NCI-H510A (cell line): ENCODE data around the gene STUM.
"Not testable (repeated sequence)": the region's sequence is repeated elsewhere in the genome, so short reads cannot be mapped to it uniquely, and the experiment has no call there.

Source experiments
- DNase-seq: peaks from one replicate; lab custom pipeline; 2025; lab: John Stamatoyannopoulos, UW

STUM gene

DNA sequence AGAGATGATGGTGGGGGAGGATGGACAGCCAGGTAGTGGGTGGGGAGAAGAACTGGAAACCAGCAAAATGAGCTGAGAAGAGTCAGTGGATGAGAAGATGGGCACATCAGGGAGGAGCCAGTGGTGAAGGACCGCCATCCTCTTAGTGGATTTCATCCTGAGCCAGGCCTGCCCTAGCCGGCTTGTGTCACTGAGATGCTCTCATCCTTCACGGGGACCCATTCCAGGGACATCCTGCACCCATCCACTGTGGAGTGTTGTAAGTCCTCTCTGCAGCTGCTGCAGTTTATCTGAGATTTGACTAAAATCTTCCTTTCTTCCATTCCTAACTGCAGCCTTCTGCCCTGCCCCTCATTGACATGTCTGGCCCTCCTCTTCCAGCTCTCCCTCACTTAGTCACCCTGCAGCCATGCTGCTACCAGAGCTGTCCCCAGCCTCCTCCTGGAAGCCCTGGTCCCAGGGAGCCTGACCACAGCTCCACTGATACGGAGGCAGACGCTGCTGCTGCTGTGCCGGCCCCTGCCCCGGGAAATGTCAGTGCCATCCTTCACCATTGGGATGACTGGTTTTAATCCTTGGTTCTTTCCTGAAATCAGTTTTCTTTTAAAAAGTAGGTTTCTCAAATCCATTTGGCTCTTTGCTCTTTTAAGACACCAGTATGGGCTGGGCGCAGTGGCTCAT is 33.2 kb downstream of the STUM start:
- no peak for DNase-seq

DNA sequence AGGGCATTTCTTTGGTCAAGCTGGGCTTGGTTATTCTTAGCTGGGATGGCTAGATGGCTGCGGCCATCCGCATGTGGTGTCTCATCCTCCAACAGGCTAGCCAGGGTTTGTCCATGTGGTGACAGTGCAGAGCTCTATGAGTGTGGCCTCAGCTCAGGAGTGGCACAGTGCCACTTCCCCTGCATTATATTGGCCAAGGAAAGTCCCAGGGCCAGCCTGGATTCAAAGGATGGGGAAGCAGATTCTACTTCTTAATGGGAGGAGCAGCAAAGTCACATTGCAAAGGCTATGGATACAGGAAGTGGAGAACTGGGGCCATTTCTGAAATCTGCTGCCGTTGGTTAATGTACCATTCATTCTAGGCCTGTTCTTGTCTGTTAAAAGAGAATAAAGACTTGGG is 34.4 kb downstream of the STUM start:
- no peak for DNase-seq

DNA sequence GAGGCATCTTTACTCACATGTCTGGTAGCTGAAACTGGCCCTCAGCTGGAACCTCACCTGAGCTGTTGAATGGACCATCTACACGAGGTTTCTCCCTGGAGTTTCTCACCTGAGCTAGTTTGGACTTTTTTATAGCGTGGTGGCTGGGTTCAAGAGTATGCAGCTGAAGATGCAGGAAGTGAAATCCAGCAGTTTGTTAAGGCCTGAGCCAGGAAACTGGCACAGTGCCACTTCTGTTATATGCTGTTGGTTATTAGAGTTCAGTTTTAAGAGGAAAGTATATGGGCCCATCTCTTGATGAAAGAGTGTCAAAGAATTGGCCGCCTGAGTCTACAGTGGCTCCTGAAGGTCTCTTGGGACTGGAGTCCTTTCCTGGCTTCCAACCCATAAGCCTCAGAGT is 35.6 kb downstream of the STUM start:
- no peak for DNase-seq

DNA sequence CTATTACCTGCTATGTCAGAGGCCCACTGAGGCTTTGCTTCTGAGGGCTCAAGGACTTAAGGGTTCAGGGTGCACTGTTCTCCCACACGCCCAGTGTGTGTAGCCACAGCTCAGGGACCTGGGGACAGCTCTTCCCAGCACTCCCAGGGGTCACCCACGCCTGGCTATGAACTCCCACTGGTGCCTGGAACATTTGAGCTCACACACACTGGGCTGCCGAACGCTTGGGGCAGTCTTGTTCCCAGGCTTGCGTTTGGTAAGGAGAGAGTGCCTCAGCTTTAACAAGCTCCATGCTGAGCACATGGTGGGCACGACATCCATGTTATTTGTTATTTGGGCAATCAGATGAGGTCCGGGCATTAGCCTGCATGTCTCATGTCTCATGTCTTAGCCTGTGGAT is 37.6 kb downstream of the STUM start:
- DNase-seq, result no peak

DNA sequence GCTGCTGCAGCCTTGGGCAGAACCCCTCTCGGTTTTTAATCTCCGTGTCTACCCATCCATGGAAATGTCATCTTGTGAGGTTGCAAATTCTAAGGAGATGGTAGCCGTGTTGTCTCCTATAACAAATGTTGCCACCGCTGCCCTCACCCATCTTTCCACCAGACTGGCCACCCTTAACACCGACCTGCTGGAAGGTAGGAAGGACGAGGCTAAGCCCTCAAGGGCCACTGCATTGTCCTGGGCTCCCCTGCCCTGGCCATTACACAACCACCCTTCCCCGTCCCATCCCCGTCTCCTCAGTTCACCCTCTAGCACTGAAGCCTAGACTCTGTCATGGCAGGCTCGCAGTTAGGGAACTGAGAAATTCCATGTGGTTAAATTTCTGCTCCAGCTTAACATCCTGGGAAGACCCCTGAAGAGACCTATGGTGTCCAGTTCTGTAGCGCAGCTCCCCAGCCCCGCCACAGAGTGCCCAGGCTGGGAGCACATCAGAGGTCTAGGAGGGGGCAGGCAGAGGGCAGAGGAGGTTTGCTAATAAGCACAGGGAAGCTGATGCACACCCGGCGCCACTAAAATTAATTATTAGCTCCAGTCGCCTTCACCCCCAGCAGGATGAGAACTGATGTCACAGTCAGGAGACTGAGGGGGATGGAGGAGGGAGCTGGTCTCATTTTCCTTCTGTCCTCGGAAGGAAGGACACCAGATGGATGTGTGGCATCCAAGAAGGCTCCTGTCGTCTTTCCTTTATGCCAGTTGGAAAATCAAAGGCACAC is 38.3 kb downstream of the STUM start:
- DNase-seq, result no peak

DNA sequence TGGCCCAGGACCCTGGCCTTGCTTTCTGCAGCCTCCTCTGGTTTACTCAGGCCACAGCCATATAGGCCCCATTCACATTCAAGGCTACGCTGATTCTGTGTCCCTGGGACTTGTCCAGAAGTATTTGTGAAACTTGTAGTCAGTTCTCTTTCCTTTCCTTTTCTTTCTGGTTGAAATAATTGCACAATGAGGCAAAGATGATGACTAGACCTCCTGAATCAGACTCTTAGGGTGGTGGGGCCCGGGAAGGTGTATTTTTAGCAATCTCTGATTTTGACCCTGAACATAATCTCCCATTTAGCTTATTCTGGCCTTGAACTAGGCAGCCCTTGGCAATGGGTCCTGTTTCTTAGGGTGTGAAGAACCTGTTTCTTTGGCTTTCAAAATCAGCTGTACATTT is 39.9 kb downstream of the STUM start:
- no peak for DNase-seq

DNA sequence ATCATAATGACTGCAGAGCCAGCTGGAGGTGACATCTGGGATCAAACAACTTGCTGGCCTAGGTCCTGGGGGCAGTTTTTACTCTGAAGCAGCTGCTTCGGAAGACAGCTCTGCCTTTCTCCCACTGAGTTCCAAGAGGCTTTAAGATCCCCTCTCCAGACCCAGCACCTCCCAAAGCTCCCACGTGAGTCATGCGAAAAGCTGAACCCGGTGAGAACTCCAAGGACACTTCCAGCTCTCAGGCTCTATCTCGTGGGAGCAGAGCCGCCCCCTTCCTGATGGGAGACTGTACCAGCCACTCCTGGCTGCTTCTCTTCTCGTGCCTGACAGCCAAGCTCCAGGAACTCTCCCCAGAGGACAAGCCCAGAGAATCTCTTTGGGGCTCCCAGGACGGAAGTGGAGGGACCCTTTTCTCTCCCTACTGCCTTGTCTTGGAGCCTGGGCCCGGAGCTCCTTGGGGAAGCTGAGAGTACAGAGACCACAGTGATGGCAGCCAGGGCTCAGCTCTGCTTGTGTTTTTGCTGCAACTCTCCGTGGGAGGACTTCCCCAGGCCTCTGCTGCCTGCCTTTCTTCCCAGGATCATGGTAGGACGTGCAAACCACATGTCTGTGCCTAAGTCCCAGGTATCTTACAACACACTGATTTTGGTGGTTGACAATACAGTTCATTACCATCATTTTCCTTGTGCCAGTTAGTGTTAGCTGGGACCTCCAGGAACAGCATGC is 40.6 kb downstream of the STUM start:
- DNase-seq, result no peak

DNA sequence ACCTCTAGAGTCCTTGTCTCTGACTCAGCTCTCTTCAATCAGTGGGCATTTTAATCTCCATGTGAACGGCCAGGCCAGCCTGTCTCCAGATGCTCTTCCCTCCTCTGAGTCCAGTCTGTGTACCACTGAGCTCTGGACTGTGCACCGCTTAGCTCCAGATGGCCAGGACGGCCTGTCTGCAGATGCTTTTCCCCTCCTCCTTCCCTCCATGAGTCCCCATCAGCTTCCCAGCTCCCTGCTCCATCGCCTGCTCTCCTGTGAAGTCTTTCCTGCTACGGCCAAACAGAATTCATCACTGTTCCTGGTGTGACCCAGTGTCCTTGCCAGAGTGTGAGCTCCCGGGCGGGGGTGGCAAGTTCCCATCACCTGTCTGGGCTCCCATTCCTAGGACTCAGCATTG is 42.0 kb downstream of the STUM start:
- no peak for DNase-seq

DNA sequence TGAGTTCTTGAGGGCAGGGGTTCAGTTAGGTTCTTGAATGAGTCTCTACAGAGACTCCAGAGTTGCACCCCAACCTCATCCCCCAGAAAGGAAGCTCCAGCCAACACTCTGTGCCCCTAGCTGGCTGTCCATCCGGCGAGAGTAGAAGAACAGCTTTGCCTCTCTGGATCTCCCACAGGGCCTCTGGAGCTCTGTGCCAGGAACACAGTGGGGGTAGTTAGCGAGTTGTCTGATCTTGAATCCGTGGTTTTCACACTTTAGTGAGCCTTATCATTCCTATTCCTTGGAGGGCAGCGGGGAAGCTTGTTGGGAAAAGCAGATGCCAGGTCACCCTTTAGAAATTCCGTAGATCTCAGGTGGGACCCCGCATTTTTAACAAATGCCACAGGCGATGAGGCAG is 45.0 kb downstream of the STUM start:
- no peak for DNase-seq

DNA sequence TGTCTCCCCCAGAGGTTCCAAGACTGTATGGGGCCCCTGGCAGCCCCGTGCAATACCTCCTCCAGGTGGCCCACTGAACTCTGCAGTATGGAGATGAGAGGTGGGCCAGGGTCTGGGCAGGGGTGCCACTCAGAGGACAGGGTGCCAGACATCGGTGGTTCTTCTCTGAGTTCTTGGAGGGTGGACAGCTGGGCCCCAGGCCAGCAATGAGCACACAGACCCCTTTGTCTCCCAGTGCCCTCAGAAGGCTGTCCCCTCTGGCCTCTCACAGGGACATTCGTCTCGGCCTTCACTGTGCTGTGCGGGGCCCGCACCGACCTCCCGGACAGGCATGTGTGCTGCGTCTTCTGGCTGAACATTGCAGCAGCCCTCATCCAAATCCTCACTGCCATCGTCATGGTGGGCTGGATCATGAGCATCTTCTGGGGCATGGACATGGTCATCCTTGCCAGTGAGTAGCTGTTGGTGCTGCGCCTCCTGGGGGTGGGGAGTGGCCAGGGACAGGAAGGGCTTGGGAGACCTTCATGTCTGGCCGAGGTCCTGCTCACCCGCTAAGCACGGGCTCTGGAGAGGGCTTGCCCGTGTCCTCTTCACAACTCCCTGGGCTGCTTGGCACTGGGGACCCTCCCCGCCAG is 48.1 kb downstream of the STUM start:
- no peak for DNase-seq

DNA sequence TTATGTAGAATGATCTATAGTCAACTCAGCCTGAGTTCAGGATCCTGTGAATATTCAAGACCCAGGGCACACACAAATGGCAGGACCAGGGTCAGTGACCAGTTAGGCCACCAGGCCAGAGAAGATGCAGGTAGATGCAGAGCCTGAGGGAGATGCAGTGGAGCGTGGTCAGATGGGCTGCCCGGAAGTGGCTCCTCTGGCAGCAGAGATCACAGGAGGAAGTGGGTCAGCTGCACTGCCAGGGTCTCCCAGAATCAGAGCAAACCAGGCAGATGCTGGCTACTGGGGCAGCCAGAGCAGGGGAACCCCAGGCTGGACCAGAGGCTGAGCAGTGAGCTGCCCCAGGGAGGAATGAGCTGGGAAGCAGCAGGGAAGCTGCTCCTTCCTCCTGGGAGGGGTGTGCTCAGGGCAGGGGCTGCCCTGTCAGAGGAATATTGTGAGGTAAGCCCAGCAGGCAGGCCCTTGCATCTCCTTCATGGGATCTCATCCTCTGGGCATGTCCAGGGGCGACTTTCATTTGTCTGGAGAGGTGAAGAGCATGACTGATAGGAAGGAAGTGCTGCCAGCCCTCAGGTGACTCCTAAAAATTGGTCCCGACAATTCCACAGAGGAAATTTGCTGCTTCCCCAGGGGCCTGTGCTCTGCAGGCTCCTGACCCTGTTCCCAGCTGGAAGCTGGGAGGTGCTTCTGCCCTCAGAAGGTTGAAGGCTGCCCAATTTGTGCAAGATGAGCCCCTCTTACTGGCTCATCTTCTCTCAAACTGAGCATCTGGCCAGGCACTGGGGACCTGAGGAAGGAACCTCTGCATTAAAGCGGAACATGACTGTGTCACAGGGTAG is 49.3 kb downstream of the STUM start:
- DNase-seq, result no peak

DNA sequence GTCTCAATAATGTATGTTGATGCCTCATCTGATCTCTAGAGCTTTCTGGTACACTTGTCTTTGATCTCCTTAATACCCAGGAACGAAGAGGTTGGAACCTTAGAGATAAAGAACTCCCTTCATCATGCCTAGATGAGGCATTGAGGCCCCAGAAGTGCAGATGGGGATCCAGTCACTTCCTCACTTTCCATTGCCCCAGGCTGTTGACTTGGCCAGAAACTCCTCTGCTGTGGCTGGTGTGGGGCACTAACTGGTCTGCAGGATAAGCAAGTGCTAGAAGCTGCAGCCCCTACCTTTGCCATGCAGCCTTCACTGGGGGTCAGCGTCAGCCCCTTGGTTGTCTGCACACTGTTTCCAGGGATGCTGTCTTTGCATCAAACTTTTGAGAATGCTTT is 49.9 kb downstream of the STUM start:
- no peak for DNase-seq

DNA sequence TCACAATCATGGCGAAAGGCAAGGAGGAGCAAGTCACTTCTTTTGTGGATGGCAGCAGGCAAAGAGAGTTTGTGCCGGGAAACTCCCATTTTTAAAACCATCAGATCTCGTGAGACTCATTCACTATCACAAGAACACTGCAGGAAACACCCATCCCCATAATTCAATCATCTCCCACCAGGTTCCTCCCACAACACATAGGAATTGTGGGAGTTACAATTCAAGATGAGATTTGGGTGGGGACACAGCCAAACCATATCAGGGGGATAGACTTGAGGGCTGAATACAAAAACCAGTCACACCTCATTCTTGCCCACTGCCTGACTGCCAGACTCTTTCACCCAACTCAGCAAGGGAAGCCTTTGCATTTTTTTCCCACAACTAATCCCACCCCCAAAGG is 50.4 kb downstream of the STUM start:
- DNase-seq, result not testable (repeated sequence)

DNA sequence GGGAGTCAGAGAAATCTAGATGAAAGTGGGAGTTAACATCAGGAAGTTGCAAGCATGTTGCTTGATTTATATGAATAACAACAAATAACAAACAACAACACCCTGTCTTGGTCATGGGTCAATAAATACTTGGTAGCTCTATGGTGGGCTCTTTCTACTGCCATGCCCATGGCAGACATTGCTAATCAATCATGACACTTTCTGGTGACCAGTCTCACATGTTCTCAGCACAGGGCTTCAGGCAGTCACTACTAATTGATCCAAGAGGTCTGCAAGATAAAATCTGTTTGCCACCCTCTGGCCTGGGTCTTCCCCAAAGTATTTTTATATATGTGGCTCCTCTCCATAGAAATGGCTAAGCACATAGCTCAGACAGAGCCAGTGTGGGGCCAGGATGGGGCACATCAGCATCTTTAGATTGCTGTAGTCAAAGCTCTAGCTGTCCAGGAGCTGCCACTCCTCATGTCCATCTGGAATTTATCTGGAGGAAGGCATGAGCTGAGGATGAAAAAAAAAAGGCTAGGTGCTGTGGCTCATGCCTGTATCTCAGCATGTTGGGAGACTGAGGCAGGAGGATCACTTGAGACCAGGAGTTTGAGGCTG is 51.2 kb downstream of the STUM start:
- no peak for DNase-seq

DNA sequence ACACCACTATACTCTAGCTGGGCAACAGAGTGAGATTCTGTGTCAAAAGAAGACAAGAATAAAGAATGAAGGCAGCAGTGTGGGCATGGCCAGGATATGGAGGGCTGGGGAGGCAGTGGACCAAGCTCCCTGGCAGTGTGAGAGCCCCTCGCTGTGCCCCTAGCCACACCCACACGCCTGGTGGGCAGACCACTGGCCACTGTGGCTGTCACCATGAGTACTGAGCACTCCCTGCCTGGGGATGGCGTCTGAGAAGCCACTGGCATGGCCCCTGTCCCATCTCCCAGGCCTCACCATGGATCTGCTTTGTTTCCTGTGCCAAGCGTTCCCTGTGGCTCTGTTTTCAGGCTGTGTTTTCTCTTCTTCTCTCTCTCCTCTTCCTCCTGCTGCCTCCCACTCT is 51.7 kb downstream of the STUM start:
- no peak for DNase-seq

DNA sequence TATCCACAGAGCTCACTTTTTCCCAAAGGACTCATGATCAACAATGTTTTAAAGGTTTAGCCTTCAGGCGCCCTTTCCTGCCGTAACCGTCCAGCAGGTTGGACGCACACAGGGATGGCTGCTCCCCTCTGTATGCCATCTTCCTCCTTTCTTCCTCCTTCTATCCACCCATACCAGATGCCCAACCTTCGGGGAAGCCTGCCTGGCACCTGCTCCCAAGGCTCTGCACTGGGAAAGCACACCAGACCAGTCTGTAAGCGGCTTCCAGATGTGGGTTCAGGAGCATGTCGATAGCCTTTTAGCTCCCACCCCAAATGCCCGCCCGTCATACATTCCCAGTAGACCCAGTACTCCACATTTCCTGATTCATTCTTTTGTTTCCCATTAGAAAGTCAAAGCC is 52.9 kb downstream of the STUM start:
- DNase-seq, result no peak

DNA sequence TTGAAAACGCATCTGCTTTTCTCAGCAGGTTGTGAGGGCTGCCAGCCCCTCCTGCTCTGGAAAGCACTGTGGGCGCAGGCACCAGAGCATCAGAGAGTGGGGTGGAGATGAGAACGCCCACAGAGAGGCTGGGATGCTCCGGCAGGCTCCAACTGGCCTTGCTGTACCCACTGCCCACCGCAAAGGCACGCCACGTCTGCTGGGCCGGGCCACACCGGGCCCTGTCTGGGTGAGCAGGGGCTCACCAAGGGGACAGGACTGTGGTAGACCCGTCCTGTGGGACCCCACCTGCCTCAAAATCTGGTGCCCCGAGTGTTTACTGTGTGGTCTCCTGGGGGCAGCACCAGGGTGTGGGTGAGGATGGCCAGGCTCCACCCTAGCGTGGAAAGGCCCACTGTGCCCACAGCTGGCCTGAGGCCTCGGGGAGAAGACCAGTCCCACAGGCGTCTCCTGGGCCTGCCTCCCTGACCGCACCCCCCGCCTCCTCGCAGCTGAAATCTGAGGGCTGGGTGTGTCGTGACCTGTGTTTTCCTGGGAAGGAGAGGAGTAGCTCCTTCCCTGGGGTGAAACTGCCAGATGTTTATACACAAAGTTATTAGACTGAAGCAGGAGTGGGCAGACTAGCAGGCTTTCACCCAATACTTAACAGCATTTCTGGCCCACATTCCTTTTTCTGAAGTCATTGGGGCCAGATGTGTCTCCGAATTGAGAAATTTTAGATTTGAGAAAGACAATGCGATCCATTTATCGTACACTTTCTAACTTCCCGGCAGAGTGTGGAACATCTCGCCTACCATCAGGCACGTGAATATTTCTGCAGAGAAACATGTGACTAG is 53.8 kb downstream of the STUM start:
- no peak for DNase-seq

DNA sequence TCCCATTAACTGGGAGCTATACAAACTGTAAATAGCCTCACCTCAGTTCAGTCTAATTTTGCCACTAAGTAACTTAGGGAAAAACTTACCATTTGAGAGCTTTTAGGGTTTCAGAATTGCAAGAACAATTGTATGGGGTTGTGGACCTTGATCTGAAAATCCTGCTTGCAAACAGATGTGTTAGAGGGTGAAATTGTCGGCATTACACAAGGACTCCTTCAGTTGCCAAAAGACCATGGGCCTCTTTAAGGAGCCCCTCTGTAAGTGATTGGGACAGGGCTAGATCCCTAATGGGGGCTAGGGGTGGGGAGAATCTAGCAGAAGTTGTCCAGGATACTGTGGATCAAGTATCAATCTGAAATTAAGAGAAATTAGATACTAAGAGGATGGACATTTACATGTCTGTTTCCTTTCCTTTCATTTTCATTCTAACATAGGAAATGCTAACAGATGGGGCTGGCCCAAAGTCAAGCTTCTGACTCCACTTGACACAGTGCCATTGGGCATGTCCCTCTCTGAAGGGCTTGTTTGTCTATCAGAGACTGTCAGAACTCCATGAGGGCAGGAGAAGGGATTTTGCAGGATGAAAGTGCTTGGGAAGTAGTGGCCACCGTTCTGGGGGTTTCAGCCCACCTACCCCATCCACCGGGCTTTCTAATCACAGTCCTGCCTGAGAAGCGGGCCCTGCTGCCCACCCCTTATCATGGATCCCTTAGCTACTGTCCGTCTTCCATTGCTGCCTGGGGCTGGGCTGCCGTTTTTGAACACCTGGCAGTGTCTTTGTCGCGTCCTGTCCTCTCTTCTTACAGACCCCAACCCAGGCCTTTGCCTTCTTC is 54.7 kb downstream of the STUM start:
- DNase-seq, result no peak

DNA sequence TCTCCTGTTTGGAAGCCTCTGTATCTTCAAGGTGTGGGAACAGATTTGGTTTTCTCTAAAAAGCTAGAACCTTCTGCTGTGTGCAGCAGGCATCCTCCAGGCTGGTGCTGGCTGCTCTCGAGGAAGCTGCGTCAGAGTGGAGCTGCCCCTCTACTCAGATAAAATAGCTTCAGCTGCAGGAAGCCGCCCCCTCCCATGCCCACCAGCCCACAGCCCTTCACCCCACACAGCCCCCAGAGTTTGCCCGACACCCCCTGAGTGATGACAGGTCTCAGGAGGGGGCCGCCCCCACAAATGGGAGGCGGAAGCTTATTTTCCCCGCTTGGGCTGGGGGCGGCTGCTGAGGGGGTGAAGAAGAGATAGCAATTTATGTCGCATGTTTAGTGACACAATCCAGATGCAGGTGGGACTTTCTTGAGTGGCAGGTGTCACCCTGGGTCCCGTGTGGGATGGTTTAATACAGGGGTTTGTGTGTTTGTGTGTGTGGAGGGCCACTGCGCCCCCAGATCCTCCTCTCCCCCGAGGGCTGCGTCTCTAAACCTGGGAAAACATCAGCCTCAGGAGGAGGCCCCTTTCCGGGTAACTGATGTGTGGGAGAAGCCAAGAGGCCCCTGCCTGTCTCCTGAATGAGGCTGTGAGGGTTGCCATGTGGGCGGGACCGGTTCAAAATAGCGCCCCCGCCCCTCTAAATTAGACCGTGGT is 55.4 kb downstream of the STUM start:
- no peak for DNase-seq
